GM12872 (cell line): Measurements from ENCODE around the gene ANKMY2.

ENCODE experiments used
- TF ChIP-seq, protein P1 (sequence below): IDR thresholded peaks from 3 replicates; pipeline ENCODE4 v1.5.1; 2011; ENCODE audit warnings: low read depth, mild to moderate bottlenecking, low read length, moderate library complexity; ENCODE audit not compliant: insufficient read depth

ANKMY2 gene

DNA sequence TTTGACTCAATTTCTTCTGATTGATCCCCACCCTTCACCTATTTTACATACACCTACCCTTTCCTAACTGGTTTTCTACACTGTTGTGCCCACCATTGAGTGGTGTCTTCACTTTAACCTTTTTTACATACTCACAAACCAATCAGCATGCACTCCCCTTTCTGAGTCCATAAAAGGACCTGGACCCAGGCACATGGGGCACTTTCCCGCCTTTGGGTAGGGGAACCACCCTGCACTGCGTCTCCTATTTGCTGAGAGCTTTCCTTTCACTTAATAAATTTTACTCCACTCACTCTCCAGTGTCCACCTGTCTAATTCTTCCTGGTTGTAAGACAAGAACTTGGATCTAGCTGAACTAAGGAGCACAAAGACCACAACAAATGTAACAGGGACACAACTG lies 33.8 kb downstream of the ANKMY2 start:
- TF ChIP-seq, protein P1, sequence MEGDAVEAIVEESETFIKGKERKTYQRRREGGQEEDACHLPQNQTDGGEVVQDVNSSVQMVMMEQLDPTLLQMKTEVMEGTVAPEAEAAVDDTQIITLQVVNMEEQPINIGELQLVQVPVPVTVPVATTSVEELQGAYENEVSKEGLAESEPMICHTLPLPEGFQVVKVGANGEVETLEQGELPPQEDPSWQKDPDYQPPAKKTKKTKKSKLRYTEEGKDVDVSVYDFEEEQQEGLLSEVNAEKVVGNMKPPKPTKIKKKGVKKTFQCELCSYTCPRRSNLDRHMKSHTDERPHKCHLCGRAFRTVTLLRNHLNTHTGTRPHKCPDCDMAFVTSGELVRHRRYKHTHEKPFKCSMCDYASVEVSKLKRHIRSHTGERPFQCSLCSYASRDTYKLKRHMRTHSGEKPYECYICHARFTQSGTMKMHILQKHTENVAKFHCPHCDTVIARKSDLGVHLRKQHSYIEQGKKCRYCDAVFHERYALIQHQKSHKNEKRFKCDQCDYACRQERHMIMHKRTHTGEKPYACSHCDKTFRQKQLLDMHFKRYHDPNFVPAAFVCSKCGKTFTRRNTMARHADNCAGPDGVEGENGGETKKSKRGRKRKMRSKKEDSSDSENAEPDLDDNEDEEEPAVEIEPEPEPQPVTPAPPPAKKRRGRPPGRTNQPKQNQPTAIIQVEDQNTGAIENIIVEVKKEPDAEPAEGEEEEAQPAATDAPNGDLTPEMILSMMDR = no peak

DNA sequence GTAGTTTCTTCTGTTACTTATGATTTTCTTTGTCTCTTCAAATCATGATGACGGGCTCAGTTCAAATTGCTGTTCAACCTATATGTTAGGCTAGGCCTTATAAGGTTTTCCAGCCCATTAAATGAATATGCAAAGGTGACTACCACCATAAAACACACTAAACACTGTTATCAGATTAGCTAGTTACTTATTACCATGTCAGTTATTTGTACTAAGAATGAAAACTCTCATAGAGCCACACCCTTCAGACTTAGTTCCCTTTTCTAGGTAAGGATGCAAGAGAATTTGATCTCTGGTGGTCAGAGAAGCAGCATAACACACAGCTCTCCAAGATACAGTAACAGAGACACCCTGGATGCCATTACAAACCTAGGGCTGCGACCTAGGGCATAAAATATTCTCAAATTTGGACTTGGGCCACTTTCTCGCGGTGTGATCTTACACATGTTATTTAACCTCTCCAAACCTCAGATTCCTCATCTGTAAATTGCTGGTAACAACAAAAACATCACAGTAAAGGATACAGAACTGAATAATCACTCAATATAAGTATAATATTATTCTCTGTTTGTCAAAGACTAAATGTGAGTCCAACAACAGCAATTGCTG lies 35.6 kb downstream of the ANKMY2 start:
- TF ChIP-seq, protein P1 = no peak

DNA sequence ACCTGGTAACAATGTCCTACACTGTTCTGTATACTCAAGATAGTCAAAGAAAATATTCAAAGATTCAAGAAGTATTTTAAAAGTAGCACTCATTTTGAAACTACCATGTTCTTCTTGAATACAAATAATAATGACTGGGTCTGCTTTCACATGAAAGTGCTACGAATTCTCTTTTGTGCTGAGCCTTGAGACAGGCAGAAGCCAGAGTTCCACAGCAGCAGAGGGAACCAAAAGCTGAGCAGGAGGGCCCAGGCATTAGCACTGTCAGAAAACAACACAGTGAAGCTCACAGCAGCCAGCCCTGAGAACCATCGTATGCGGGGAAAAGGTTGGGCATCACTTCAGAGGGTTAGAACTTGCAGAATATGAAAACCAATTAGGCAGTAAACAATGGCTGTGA lies 38.9 kb downstream of the ANKMY2 start:
- TF ChIP-seq, protein P1 = no peak

DNA sequence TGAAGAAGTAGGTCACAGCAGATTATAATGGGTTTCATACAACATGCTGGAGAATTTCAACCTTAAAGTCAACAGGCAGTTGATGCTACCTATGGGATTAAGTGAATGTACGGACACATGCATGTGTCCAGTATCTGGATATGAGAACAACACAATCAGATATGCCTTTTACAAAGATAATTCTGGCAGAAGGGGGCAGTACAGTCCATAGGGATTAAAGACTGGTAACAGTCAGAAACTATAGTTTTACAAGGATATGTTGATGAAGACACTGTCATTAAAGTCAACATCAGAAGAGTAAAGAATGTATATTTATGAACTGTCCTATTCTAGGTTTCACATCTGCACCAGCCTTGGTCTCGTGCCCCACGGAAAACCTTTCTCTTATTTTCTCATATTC lies 41.5 kb downstream of the ANKMY2 start:
- TF ChIP-seq, protein P1 = no peak

DNA sequence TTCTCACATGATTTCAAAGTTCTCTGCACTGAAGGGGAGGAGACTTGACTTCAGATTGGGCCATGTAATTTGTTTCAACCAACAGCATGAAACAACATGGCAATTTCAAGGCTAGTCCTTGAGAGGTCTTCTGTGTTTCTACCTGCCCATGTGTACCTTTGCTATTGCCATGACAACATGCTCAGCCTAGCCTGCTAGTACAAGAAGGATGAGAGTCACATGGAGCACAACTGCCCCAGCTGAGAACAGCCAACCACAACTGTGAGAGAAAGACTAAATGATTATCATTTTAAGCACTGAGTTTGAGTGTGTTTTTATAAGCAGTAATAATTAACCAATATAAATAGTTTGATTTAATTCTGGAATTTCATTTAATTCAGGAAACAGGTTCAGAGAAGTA lies 41.9 kb downstream of the ANKMY2 start:
- TF ChIP-seq, protein P1 = no peak

DNA sequence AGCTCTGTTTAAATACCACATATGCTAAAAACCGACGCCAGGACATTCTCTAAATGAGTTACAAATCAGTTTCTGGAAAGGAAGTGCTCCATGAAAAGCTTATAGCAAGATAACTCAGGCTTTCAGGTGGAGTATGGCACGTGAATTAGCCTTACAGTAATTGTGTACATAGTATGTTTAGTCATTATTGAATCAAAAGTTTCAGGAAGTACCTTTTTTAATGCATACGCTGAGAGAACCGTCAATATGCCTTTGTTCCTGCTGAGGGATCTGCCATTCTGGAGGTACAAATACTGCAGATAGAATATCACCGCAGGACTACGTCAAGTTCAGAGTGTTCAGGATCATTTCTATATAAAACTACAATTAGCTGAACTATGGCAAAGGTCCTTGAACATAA lies 45.7 kb downstream of the ANKMY2 start:
- TF ChIP-seq, protein P1 = no peak

DNA sequence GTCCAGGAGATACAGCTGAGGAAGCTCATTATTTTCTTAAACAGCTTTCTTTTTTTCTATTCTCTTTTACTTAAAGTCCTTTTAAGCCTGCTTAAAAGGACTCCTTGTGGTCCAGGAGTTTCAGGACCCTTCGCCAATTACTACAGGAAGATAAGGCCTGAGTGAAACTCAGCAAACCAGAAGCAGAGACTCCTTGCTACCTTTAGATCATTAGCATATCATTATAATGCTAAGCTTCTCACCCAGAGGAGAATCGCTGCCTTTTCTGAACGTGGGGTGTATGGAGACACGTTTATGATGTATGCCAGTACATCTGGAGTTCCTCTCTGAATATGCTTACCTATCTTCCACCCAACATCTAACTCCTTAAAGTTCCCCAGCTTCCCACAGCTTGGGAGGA lies 47.5 kb downstream of the ANKMY2 start:
- TF ChIP-seq, protein P1 = no peak
